Fibroblast of upper back skin (primary cell): ENCODE results near the gene MRPS15.
A peak's percentile ranks its signal among the peaks of the same experiment; 100 is the strongest.
"Not testable (repeated sequence)": the region's sequence is repeated elsewhere in the genome, so short reads cannot be mapped to it uniquely, and the experiment has no call there.

Source experiments
- DNase-seq: peaks from one replicate; pipeline ENCODE4 v3.0.0-alpha.2; 2013

The MRPS15 gene

GRCh38 chr1:36482724-36483388 lies 18.7 kb upstream of the MRPS15 start, which contains the start of gene CSF3R:
Gene CSF3R, minus strand, starts transcription at chr1:36482913. Its CDS starts 3,417 bp downstream, at chr1:36479496.
- no peak for DNase-seq

GRCh38 chr1:36481771-36482723 lies 17.9 kb upstream of the MRPS15 start:
- DNase-seq, result no peak

- DNase-seq, result no peak
These were observed 16.9 kb upstream of the MRPS15 start for GRCh38 chr1:36481091-36481490.

GRCh38 chr1:36480161-36480560 lies 16.0 kb upstream of the MRPS15 start:
- no peak for DNase-seq

GRCh38 chr1:36479505-36480051 lies 15.4 kb upstream of the MRPS15 start:
- DNase-seq, result no peak

- DNase-seq, result not testable (repeated sequence)
These were observed 13.4 kb upstream of the MRPS15 start for GRCh38 chr1:36477615-36478014.

- no peak for DNase-seq
These were observed 12.8 kb upstream of the MRPS15 start for GRCh38 chr1:36476945-36477344.

GRCh38 chr1:36475910-36476604 lies 11.9 kb upstream of the MRPS15 start:
- no peak for DNase-seq

- no peak for DNase-seq
These were observed 11.2 kb upstream of the MRPS15 start for GRCh38 chr1:36475341-36475740.

- DNase-seq, result no peak
These were observed 8.5 kb upstream of the MRPS15 start for GRCh38 chr1:36472656-36473055.

- no peak for DNase-seq
These were observed 7.9 kb upstream of the MRPS15 start for GRCh38 chr1:36471830-36472641.

GRCh38 chr1:36469163-36469562 lies 5.0 kb upstream of the MRPS15 start:
- no peak for DNase-seq

- no peak for DNase-seq
These were observed 3.7 kb upstream of the MRPS15 start for GRCh38 chr1:36467700-36468455.

- DNase-seq, result no peak
These were observed 2.8 kb upstream of the MRPS15 start for GRCh38 chr1:36467027-36467410.

- DNase-seq, result no peak
These were observed 2.3 kb upstream of the MRPS15 start for GRCh38 chr1:36466370-36467026.

- peak; percentile 20 for DNase-seq
These were observed 1.7 kb upstream of the MRPS15 start for GRCh38 chr1:36465731-36466369.

GRCh38 chr1:36464605-36465393 lies 615 bp upstream of the MRPS15 start:
- DNase-seq, result no peak

GRCh38 chr1:36463463-36463802 lies 751 bp downstream of the MRPS15 start:
- no peak for DNase-seq

- no peak for DNase-seq
These were observed 5.3 kb downstream of the MRPS15 start for GRCh38 chr1:36458910-36459309.

- no peak for DNase-seq
These were observed 6.5 kb downstream of the MRPS15 start for GRCh38 chr1:36457691-36458090.
